ENCODE data around the gene SEPHS1.
"Not testable (repeated sequence)": the region's sequence is repeated elsewhere in the genome, so short reads cannot be mapped to it uniquely, and the experiment has no call there.

SEPHS1 gene, protein sequence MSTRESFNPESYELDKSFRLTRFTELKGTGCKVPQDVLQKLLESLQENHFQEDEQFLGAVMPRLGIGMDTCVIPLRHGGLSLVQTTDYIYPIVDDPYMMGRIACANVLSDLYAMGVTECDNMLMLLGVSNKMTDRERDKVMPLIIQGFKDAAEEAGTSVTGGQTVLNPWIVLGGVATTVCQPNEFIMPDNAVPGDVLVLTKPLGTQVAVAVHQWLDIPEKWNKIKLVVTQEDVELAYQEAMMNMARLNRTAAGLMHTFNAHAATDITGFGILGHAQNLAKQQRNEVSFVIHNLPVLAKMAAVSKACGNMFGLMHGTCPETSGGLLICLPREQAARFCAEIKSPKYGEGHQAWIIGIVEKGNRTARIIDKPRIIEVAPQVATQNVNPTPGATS

DNA sequence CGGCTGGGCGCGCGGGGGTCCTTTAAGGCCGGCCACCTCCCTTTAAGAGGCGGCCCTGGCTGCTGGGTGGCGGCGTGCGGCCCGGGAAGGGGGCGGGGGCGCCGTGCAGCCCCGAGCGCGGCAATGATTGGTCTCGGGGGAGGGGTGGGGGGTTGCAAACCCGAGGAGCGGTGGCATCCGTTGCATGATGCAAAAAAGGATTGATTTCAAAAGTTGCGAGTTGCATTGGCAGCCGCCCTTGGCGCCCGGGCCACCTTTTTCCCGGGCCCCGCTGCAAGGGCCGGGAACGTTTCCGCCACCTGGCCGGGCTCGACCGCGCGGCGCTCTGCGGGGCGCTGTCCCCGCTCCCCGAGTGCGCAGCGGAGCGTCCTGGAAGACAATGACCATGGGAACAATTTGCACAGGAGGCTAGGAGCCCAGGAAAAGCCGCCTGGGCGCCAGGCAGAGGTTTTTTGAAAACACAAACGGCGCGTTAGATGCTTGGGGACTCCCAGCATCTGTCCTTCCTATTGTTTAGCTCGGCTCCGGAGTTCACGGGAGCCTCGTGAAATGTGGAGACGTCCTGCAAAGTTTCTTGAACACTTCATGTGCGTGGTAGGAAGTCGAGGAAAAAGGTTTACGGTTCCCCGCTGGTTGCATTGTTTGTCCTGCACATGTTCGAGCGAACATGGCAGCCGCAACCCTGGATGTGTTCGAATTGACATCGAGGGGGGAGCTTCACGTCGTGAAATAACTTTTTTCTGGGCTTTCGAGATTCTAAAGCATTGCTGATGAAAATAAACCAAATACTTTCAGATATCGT lies at the start of gene SEPHS1:
SEPHS1 (minus strand) TSS at position 78 of the 802 bp plus-strand sequence. CDS start 3,343 bp downstream, outside the sequence.
- DNase-seq (ENCODE audit: low spot score) = peak; percentile 72

DNA sequence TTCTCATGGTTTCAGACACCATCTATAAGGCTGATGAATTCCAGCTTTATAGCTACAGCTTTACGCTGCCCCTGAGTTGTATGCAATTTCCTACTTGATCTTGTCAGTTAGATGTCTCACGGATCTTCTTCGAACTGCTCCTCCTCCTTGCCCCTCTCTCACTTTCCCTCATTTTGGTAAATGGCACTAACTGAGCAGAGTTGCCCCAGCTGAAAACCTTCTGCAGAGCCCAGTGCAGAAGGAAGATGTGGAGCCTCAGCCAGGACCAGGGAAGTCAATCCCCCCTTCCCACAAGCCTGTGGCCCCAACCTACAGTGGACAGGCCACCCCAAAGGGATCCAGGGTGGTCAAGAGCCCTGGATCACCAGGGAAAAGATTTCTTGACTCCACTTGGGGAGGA lies 49.0 kb upstream of the SEPHS1 start:
- no peak for DNase-seq (ENCODE audit: low spot score)

DNA sequence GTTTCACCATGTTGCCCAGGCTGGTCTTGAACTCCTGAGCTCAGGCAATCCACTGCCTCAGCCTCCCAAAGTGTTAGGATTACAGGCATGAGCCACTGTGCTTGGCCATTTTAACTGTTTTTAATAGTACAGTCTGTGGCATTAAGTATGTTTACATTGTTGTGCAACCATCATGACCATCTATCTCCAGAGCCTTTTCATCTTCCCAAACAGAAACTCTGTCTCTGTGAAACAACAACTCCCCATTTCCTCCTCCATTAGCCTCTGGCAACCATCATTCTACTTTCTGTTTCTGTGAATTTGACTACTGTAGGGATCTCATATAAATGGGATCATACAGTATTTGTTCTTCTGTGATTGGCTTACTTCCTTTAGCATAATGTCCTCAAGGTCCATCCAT lies 48.3 kb upstream of the SEPHS1 start:
- no peak for DNase-seq (ENCODE audit: low spot score)

DNA sequence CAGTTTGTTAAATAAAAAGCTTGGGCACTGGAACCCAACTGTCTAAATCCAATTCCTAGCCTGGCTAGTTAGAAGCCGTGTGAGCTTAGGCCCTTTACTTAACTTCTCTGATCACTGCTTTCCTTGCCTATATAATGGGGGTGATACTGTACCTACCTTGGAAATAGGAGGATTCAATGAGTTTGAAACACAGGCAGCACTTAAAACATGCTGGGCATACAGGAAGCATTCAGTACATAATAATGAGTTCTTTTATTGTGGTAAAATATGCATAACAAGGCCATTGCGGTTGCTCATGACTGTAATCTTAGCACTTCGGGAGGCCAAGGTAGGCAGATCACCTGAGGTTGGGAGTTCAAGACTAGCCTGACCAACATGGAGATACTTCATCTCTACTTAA lies 47.4 kb upstream of the SEPHS1 start:
- DNase-seq (ENCODE audit: low spot score) = no peak

DNA sequence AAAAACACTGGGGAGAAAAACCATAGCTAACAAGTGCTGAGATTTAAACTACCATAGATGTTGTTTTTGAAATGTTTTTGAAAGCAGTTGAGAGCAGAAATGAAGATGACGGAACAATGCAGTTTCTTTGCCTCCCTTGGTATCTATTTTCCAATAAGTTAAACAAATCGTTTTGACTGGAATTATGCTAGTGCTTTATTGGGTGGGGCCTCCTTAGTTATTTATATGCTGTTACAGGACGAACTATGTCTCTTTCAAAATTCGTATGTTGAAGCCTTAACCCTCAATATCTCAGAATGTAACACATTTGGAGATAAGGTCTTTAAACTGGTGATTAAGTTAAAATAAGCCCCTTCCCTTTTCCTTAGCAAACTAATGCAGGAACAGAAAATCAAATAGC lies 45.5 kb upstream of the SEPHS1 start:
- DNase-seq (ENCODE audit: low spot score) = no peak

DNA sequence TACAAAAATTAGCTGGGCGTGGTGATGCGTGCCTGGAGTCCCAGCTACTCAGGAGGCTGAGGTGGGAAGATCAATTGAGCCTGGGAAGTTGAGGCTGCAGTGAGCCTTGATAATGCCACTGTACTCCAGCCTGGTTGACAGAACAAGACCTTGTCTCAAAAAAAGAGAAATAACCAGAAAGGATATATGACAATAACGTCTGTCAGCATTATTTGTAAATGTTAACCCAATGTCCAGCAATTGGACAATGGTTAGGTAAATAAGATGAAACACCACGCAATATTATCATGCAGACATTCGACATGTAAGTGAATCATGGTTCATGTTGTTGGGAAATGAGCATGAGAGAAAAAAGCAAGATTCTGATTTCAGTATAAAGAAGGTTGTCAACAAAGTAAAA lies 44.6 kb upstream of the SEPHS1 start:
- DNase-seq (ENCODE audit: low spot score) = no peak

DNA sequence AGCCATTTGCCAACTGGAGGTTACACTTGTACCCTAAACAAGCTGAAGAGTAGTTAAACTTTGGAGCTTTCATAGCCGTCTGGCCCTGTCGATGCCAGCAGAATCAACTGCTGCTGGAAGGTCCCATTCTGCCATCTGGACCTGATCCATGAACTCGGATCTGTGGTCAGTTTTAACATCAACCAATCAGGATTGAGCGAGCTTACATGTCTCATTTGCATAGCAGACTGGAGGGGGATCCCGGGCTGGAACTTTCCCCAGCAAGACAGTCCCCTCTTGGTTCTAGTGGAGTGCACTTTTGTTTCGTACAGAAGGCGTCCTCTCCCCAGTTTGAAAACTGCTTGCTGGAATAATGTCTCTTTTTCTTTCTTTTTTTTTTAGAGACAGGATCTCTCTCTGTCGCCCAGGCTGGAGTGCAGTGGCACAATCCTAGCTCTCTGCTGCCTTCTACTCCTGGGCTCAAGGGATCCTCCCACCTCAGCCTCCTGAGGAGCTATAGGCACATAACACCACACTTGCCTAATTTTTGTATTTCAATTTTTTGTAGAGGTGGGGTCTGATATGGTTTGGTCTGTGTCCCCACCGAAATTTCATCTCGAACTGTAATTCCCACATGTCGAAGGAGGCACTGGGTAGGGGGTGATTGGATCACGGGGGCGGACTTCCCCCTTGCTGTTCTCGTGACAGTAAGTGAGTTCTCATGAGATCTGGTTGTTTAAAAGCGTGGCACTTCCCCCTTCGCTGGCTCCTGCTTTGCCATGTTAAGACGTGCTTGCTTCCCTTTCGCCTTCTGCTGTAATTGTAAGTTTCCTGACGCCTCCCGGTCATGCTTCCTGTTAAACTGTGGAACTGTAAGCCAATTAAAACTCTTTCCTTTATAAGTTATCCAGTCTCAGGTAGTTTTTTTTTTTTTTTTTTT lies 42.8 kb upstream of the SEPHS1 start:
- DNase-seq (ENCODE audit: low spot score) = peak; percentile 15

DNA sequence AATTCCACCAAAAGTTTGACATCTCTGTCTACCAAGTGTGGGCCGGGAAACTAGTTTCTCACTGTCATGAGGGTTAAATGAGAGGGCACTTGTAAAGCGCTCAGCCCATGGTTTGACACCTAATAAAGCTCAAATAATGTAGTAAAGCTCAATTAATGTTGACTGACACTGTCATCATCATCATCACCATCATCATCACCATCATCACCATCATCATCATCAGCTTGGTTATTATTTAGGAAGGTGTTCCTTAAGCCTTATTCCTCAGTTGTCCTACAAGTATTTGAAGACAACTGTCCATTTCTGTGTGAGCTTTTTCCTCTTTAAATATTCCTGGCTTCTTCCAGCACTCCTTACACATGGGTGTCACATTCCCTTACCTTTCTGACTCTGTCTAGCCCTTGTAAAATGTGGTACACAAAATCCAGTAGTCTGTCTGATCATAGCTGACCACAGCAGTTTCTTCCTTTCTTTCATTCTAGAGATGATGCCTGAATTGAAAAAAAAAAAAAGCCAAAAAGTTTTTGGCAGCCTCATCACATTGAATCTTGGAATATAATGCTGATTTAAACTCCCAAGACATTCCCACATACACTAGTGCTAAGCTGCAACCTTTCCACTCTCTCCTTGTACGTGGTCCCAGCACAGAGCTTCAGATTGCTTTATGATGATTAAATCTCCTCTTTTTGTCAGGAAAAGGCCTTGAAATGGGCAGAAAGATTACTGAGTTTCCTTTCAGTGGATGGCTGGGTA lies 40.6 kb upstream of the SEPHS1 start:
- no peak for DNase-seq (ENCODE audit: low spot score)

DNA sequence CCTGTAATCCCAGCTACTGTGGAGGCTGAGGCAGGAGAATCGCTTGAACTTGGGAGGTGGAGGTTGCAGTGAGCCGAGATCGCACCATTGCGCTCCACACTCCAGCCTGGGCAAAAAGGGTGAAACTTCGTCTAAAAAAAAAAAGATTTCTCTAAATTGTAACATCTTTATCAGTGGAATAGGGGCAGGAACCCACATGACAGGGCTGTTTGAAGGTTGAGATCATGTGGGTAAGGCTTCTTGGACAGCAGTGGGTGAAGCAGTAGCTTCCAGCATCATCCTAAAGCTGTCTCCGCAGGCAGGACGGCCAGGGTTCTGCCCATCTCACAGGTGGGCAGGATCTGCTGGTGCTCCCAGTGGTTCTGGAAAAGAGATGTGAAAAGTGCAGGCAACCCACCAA lies 37.9 kb upstream of the SEPHS1 start:
- no peak for DNase-seq (ENCODE audit: low spot score)

DNA sequence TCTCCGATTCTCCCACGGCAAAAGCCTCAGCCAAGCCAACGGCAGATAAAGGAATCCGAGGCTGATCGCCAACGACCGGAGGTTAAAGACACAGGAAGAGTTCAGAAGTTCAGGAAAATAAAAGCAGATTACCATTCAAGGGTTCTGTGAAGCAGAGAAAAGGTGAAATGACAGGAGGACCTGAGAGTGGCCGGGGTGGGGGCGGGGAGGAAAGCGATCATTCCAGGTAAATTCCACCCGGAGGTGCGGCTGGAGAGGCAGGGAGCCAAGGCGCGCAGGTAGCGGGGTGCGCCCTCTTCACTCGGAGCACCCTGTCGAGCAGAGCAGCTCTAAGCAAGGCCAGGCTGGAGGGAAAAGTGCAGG lies 35.3 kb upstream of the SEPHS1 start:
- DNase-seq (ENCODE audit: low spot score) = no peak

DNA sequence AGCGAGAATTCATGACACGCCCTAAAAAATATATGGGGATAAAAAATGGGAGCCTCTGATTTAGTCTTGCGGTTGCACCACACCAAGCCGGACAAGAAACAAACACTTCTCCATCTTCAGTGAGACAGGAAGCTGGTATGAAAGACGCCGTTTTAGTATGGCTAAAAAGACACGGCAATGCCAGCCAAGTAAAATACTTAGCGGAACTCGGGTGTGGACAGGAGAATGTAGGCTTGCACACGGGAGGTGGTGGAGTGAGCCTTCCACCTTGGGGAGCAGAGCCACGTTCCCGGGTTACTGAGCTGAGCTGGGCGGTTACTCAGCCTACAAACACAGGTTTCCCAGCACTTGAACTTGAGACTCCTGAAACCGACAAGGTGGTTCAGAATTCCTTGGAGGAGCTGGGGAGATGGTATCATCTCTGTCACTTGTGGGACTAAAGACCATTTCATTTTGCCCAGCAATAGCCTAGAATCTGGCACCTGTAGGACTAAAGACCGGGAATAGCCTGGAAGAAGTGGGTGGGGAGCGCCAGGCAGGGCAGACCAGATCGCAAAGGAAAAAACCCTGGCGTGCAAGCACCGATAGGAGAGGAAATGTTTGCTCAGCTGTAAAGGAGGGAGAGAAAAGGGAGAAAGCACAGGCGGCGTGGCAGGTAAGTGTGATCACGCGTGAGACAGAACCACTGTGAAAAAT lies 34.8 kb upstream of the SEPHS1 start:
- no peak for DNase-seq (ENCODE audit: low spot score)

DNA sequence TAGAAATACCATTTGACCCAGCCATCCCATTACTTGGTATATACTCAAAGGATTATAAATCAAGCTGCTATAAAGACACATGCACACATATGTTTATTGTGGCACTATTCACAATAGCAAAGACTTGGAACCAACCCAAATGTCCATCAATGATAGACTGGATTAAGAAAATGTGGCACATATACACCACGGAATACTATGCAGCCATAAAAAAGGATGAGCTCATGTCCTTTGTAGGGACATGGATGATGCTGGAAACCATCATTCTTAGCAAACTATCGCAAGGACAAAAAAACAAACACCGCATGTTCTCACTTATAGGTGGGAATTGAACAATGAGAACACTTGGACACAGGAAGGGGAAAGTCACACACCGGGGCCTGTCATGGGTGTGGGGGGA lies 31.0 kb upstream of the SEPHS1 start:
- DNase-seq (ENCODE audit: low spot score) = not testable (repeated sequence)

DNA sequence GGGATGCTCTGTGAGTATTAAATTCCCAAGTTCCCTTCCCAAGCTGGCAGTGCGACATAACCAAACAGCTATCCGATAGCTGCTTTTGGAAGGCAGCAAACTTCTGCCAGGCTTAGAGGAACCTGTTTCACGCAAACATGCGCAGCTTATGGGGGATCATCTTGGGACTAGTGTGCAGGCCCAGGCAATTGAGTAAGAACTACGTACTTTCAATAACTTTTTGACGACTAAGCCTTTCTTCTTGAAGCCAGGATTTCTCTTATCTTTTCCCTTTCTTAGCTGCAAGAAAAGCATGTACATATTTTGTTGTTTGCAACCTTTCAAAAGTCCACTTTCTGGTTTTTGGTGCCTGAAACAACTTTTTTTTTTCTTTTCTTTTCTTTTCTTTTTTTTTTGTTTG lies 28.7 kb upstream of the SEPHS1 start:
- no peak for DNase-seq (ENCODE audit: low spot score)

DNA sequence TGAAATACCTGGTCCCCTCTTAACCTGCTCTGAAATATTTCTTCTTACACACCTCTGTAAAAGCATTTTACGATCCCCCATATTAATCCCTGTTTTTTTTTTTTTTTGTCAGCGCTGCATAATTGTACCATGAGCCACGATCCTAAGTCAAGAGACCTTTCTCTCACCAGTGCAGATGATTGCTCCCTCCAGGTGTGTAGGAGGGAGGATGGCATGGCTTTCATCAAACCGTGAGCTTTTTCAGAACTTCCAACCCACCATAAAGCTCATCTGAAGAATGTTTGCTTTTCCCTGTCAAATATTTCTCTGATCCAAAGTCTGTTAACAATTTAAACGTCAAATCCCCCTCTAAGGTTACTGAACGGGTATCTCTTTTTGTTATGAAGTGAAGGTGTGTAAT lies 28.2 kb upstream of the SEPHS1 start:
- DNase-seq (ENCODE audit: low spot score) = no peak

DNA sequence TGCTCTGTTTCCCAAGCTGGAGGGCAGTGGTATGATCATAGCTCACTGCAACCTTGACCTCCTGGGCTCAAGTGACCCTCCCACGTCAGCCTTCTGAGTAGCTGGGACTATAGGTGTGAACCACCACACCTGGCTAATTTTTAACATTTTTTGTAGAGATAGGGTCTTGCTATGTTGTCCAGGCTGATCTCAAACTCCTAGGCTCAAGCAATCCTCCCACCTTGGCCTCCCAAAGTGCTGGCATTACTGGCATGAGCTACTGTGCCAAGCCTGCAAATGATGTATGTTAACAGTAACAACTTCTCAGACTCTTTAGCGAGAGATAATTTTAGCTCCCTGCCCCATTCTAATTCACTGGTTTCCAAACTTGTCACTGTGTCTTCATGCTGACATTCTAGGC lies 27.7 kb upstream of the SEPHS1 start:
- no peak for DNase-seq (ENCODE audit: low spot score)

DNA sequence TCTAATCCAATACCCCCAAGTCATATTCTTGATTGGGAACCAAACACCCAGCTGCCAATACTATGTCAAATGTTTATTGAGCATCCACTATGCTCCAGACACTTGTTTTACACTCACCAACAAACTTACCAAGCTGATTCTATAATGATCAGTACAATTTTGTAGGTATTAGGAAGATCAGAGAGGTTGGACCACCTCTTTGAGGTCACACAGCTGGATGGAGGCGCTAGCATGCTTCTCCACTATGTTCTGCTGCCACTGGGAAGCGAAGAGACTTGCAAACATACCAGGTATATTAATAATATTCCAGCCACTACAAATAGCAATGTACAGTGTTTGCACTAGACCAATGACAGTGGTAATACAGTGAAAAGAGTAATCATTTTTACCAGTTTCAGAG lies 25.6 kb upstream of the SEPHS1 start:
- DNase-seq (ENCODE audit: low spot score) = no peak

DNA sequence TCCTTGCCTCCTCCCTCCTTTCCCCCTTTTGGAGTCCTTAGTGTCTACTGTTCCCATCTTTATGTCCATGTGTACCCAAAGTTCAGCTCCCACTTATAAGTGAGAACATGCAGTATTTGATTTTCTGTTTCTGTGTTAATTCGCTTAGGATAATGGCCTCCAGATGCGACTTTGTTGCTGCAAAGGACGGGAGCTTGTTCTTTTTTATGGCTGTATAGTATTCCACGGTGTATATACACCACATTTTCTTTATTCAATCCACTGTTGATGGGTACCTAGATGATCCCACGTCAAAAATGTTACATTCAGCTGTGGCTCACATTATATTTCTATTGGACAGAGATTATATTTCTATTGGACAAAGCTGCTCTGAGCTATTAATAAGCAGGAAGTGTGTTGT lies 24.4 kb upstream of the SEPHS1 start:
- DNase-seq (ENCODE audit: low spot score) = no peak

DNA sequence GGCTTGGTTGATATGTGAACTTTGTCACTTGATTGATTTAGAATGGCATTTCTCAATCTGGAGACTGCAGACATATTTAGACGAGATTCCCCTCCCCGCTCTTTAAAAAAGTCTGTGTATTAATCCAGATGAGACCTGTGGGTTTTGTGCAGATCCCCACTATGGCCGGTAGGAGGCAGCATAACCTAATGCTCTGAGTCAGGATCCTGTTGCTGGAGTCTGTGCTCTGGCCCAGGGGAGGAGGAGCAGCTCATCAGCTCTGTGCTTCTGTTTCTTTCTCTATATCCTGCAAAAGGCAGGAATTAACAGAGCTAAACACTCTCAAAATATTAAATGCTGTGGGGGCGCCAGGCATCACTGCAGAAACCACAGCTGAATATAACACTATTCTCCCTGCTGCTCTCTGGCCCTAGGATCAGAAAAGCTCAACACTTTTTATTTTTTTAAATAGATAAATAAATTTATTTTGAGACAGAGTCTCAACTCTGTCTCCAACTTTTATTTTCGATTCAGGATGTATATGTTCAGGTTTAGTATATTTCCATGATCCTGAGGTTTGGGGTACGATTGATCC lies 23.9 kb upstream of the SEPHS1 start:
- peak; percentile 69 for DNase-seq (ENCODE audit: low spot score)

DNA sequence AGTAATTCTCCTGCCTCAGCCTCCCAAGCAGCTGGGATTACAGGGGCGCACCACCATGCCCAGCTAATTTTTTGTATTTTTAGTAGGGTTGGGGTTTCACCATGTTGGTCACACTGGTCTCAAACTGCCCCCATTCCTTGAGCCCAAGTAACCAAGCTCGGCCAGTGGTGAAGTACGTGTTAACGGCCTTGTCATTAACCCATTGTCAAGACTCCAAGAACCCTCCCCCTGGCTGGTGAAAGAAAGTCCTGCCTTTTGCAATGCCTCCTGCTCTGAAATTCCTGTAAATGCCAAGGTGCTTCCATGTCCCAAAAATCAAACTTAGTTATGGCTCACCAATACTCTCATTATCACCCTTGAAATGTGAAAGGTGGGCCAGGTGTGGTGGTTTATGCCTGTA lies 18.8 kb upstream of the SEPHS1 start:
- DNase-seq (ENCODE audit: low spot score) = no peak

DNA sequence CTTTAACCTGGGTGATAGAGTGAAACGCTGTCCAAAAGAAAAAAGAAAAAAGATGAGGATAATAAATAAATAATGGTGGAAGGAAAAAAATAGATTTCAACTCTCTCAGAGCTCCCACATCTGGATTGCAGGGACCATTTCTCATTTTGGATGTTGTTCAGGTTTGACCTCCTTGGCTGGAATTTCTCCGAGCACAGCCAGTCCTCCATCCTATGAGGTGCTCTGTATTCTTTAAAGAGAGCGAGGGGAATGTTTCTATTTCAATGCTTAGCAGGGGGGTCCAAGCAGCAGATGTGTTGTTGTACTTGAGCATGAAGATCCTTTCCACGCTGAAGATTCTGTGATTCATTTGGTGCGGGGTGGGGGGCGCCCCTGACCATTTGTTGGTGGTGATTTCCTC lies 17.7 kb upstream of the SEPHS1 start:
- no peak for DNase-seq (ENCODE audit: low spot score)

DNA sequence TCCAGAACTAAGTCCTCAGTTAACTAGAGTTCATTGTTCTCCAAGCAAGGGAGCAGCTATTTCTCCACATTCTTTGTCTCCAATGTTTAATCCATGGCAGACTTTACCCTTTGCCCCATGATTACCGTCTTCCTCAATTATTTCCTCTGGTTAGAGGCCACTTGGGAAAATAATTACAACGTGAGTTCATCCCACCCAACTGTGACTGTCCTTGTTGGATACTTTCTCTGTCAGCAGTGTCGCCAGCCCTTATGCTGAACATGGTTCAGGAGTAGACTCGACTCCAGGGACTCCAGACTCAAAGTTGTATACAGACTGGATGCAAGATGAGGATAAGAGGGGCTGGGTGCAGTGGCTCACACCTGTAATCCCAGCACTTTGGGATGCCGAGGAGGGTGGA lies 17.1 kb upstream of the SEPHS1 start:
- no peak for DNase-seq (ENCODE audit: low spot score)

All from globus pallidus (tissue), 1 donor.